Vagina (tissue), 2 donors: Measurements from ENCODE around the gene INTS6. TPM values are rescaled to one million over a fixed set of nuclear protein-coding genes. Genes with fewer than 3 reads are reported as not detected.

Source experiments
- DNase-seq, 2 donors: peaks; one replicate each; pipeline ENCODE4 v3.0.0-alpha.2; 2017; ENCODE audit errors: extremely low spot score in 2 of 2
- H3K27ac ChIP-seq: fragments of 200-600 bp; sonication (generic); one replicate; pipeline ENCODE4 v1.5.1; 2019
- H3K27me3 ChIP-seq: fragments of 200-600 bp; sonication (generic); one replicate; pipeline ENCODE4 v1.5.1; 2019
- H3K36me3 ChIP-seq, 2 donors: fragments of 200-600 bp; sonication (generic); one replicate each; pipeline ENCODE4 v1.5.1; 2017 to 2019
- H3K4me1 ChIP-seq: fragments of 200-600 bp; sonication (generic); one replicate; pipeline ENCODE4 v1.5.1; 2019
- H3K4me3 ChIP-seq, 2 donors: fragments of 200-600 bp; sonication (generic); 1 replicate in 1 of 2; 2 replicates in 1 of 2; pipeline ENCODE4 v1.5.1; 2016 to 2019
- H3K9me3 ChIP-seq: fragments of 200-600 bp; sonication (generic); one replicate; pipeline ENCODE4 v1.5.1; 2019
- POLR2A ChIP-seq, 2 donors: fragments of 450-650 bp; IDR thresholded peaks; one replicate each; pipeline ENCODE4 v1.6.1; 2017; ENCODE audit warnings: antibody characterized with exemption in 2 of 2, mild to moderate bottlenecking in 2 of 2, moderate library complexity in 2 of 2
- POLR2AphosphoS5 ChIP-seq, 2 donors: sonication (generic); formaldehyde crosslinking; IDR thresholded peaks; one replicate each; pipeline ENCODE4 v1.9.0; 2017; ENCODE audit warnings: antibody characterized with exemption in 2 of 2, mild to moderate bottlenecking in 2 of 2, low read depth in 1 of 2; ENCODE audit not compliant: insufficient read depth in 1 of 2
- intact Hi-C: fragments of 100-400 bp; cut with DNase I; formaldehyde crosslinking; loops from one replicate; pipeline ENCODE4 v1.15.1; 2023
- total RNA-seq: library from RNA; depleted of rRNA; stranded (reverse); fragments of >200 nt; gene quantifications from one replicate; pipeline ENCODE4 v1.2.3, GENCODE V29; 2016
- TF ChIP-seq, protein P1 (sequence below), 3 experiments: fragments of 450-650 bp in 2 of 3; fragments of 200-600 bp in 1 of 3; sonication (generic) in 1 of 3; IDR thresholded peaks; one replicate each; pipeline ENCODE4 v1.5.1; 2017 to 2019; ENCODE audit warnings: antibody characterized with exemption in 3 of 3, mild to moderate bottlenecking in 2 of 3, moderate library complexity in 2 of 3

Gene INTS6
- total RNA-seq, 1 donor from 2014 or later = 56.2 TPM

DNA sequence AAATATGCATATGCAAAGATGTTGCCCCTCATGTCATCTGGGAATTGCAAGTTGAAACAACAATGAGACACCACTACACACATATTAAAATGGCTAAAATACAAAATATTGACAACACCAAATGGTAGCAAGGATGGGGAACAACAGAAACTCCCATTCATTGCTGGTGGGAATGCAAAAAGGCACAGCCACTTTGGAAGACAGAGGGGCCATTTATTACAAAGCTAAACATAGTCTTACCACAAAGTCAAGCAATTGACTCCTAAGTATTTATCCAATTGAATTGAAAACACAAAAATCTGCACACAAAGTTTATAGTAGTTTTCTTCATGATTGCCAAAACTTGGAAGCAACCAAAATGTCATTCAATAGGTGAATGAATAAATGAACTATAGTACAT is 119.4 kb downstream of the INTS6 start:
- Histone ChIP-seq H3K4me1 (no peaks in the 10 kb centered on the region), H3K4me3 (no peak overlapping the region), H3K27ac (no peak overlapping the region), H3K9me3 (no peaks in the 10 kb centered on the region), H3K36me3 (no peaks in the 10 kb centered on the region), H3K27me3 (no peaks in the 10 kb centered on the region)
- intact Hi-C loops = no loop called here
- DNase-seq = no peak
- TF ChIP-seq, protein P1, sequence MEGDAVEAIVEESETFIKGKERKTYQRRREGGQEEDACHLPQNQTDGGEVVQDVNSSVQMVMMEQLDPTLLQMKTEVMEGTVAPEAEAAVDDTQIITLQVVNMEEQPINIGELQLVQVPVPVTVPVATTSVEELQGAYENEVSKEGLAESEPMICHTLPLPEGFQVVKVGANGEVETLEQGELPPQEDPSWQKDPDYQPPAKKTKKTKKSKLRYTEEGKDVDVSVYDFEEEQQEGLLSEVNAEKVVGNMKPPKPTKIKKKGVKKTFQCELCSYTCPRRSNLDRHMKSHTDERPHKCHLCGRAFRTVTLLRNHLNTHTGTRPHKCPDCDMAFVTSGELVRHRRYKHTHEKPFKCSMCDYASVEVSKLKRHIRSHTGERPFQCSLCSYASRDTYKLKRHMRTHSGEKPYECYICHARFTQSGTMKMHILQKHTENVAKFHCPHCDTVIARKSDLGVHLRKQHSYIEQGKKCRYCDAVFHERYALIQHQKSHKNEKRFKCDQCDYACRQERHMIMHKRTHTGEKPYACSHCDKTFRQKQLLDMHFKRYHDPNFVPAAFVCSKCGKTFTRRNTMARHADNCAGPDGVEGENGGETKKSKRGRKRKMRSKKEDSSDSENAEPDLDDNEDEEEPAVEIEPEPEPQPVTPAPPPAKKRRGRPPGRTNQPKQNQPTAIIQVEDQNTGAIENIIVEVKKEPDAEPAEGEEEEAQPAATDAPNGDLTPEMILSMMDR (IDR thresholded peaks at IDR 0.05) = no peak
- TF ChIP-seq POLR2AphosphoS5 (IDR thresholded peaks at IDR 0.05; ENCODE audit: insufficient read depth in 1 of 2, low read depth in 1 of 2) = no peak
- TF ChIP-seq POLR2A (IDR thresholded peaks at IDR 0.05) = no peak

DNA sequence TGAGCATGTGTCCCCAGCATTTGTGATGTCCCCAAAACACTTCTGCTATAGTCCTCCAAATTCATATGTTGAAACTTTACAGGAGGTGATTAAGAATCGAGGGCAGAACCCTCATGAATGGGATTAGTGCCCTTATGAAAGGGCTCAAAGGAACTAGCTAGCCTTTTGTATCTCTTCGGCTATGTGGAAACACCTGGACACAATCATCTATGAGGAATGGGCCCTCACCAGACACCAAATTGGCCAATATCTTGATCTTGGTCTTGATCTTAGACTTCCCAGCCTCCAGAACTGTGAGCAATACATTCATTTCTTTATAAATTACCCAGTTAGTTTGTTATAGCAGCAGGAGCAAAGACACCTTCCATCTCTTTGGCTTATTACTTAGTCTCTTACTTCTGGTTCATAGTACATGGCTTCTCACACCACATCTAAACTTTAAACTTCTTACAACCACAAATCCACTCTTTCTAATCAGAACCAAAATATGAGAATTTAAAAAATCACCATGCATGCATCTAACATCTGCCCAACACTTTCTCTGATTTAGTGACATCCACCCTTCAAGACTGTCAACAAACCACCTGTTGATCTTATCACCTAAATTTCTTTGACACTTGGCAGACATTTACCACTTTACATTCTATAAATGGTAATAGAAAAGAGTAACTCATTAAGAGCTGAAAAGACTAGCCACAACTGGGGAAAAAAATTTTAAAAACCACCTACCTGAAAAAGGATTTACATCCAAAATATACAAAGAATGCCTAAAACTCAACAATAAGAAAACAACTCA is 120.1 kb downstream of the INTS6 start:
- Histone ChIP-seq H3K9me3 (no peaks in the 10 kb centered on the region), H3K4me3 (no peak overlapping the region), H3K27ac (no peak overlapping the region), H3K4me1 (no peaks in the 10 kb centered on the region), H3K36me3 (no peaks in the 10 kb centered on the region), H3K27me3 (no peaks in the 10 kb centered on the region)
- no peak for DNase-seq
- intact Hi-C loops = no loop called here
- TF ChIP-seq POLR2AphosphoS5 (IDR thresholded peaks at IDR 0.05; ENCODE audit: insufficient read depth in 1 of 2, low read depth in 1 of 2) (no peak), POLR2A (IDR thresholded peaks at IDR 0.05) (no peak)

DNA sequence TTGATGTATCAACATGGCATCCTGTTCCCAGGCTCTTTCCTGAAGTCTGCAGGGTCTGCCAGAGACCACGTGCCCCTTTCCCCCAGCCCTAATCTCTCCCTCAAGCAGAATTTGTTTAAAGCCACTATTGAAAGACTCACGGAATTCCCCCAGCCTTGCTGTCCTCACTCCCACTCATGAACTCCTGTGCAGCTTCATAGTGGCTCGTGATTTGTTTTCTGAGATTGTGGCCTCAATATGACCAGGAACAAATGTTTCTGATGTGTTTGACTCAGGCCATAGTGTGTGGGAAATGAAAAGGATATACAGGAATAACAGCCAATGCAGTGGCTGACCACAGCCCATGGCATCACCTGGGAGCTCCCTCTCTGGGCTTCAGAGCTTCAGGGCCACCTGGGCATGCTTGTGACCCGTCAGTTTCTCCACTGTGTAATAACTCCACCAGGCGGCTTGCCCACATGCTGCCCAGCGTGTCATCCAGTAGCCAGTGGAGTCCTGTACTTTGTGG is 121.4 kb downstream of the INTS6 start:
- no peaks in the 10 kb centered on the region for H3K36me3 ChIP-seq
- intact Hi-C loops = no loop called here
- no peak overlapping the region for H3K4me3 ChIP-seq
- H3K9me3 ChIP-seq = no peaks in the 10 kb centered on the region
- no peaks in the 10 kb centered on the region for H3K27me3 ChIP-seq
- no peaks in the 10 kb centered on the region for H3K4me1 ChIP-seq
- no peak for DNase-seq
- no peak overlapping the region for H3K27ac ChIP-seq
- no peak for TF ChIP-seq POLR2A (IDR thresholded peaks at IDR 0.05)
- TF ChIP-seq, protein P1 (IDR thresholded peaks at IDR 0.05) = no peak
- no peak for TF ChIP-seq POLR2AphosphoS5 (IDR thresholded peaks at IDR 0.05; ENCODE audit: insufficient read depth in 1 of 2, low read depth in 1 of 2)

DNA sequence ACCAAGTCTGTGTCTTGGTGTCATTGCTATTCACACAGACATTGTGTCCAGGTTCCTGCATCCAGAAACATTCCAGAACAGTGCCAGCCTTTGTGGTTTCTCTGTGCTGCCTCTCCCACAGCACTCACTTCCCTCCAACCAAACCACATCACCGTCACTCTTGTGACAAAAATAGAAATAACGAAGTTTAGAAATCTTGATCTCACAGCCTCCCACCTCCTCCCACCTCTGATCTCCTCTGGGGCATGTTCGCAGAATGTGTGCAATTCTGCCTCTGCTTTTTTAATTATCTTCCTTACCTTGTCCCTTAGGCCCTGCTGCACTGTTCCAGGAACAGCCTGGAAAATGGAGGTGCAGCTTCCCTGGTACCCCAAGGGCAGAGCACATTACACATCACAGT is 122.0 kb downstream of the INTS6 start:
- TF ChIP-seq POLR2A (IDR thresholded peaks at IDR 0.05) (no peak), POLR2AphosphoS5 (IDR thresholded peaks at IDR 0.05; ENCODE audit: insufficient read depth in 1 of 2, low read depth in 1 of 2) (no peak)
- TF ChIP-seq, protein P1 (IDR thresholded peaks at IDR 0.05) = no peak

DNA sequence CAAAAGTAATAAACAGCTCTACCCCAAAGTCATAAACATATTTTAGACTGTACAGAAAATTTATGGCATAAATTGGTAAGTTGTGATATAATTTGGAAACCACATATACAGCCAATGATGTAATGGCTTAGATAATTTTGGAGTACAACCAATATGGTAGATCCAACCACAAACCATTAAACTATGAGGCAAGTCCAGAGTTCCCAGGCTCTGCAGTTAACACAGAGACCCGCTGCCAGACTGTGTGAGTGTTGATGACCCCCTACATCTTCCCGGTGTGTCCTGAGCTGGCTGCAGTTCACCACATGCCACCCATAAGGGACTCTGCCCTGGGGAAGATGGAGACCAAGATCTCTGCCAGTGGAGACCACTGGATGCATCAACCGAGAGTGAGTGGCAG is 123.2 kb downstream of the INTS6 start:
- Histone ChIP-seq H3K4me3 (no peak overlapping the region), H3K27me3 (no peaks in the 10 kb centered on the region), H3K36me3 (no peaks in the 10 kb centered on the region), H3K4me1 (no peaks in the 10 kb centered on the region), H3K27ac (no peak overlapping the region), H3K9me3 (no peaks in the 10 kb centered on the region)
- TF ChIP-seq POLR2AphosphoS5 (IDR thresholded peaks at IDR 0.05; ENCODE audit: insufficient read depth in 1 of 2, low read depth in 1 of 2) (no peak), POLR2A (IDR thresholded peaks at IDR 0.05) (no peak)
- TF ChIP-seq, protein P1 (IDR thresholded peaks at IDR 0.05) = no peak
- intact Hi-C loops = no loop called here
- no peak for DNase-seq

More for the DNA sequence above, 122.0 kb downstream of the INTS6 start:
- Histone ChIP-seq H3K36me3 (no peaks in the 10 kb centered on the region), H3K4me1 (no peaks in the 10 kb centered on the region), H3K27me3 (no peaks in the 10 kb centered on the region), H3K27ac (no peak overlapping the region), H3K9me3 (no peaks in the 10 kb centered on the region), H3K4me3 (no peak overlapping the region)
- intact Hi-C loops = no loop called here
- no peak for DNase-seq
